Measurements from ENCODE around the gene MTMR6. TPM values are rescaled to one million over a fixed set of nuclear protein-coding genes. Genes with fewer than 3 reads are reported as not detected.

Gene MTMR6
- total RNA-seq, 2 donors from 2014 or later: 13.8 to 28.9 TPM

- H3K9me3 ChIP-seq: no peaks in the 10 kb centered on the region
- TF ChIP-seq, protein P1, sequence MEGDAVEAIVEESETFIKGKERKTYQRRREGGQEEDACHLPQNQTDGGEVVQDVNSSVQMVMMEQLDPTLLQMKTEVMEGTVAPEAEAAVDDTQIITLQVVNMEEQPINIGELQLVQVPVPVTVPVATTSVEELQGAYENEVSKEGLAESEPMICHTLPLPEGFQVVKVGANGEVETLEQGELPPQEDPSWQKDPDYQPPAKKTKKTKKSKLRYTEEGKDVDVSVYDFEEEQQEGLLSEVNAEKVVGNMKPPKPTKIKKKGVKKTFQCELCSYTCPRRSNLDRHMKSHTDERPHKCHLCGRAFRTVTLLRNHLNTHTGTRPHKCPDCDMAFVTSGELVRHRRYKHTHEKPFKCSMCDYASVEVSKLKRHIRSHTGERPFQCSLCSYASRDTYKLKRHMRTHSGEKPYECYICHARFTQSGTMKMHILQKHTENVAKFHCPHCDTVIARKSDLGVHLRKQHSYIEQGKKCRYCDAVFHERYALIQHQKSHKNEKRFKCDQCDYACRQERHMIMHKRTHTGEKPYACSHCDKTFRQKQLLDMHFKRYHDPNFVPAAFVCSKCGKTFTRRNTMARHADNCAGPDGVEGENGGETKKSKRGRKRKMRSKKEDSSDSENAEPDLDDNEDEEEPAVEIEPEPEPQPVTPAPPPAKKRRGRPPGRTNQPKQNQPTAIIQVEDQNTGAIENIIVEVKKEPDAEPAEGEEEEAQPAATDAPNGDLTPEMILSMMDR (IDR thresholded peaks at IDR 0.05): no peak
- H3K27me3 ChIP-seq (replicated peaks; ENCODE audit: insufficient read depth): no peaks in the 10 kb centered on the region
- no peak for ATAC-seq (ENCODE audit: insufficient number of reproducible peaks, low FRiP score, low read depth)
- no peak for DNase-seq (ENCODE audit: low spot score)
- H3K36me3 ChIP-seq: no peaks in the 10 kb centered on the region
- H3K4me1 ChIP-seq (ENCODE audit: control insufficient read depth in 1 of 2, low read depth in 2 of 2): no peaks in the 10 kb centered on the region
- no peak overlapping the region for H3K27ac ChIP-seq
- H3K4me3 ChIP-seq: no peak overlapping the region
These were observed 50.2 kb downstream of the MTMR6 start for GRCh38 chr13:25237083-25237482.

- Histone ChIP-seq H3K4me1 (ENCODE audit: control insufficient read depth in 1 of 2, low read depth in 2 of 2) (no peaks in the 10 kb centered on the region), H3K36me3 (no peaks in the 10 kb centered on the region), H3K27ac (no peak overlapping the region), H3K27me3 (replicated peaks; ENCODE audit: insufficient read depth) (no peaks in the 10 kb centered on the region), H3K4me3 (no peak overlapping the region), H3K9me3 (no peaks in the 10 kb centered on the region)
- ATAC-seq (ENCODE audit: insufficient number of reproducible peaks, low FRiP score, low read depth) (no peak), DNase-seq (ENCODE audit: low spot score) (no peak)
- TF ChIP-seq, protein P1 (IDR thresholded peaks at IDR 0.05): no peak
These were observed 53.4 kb downstream of the MTMR6 start for GRCh38 chr13:25233861-25234260.

GRCh38 chr13:25232937-25233515 lies 54.3 kb downstream of the MTMR6 start:
- Histone ChIP-seq H3K9me3 (no peaks in the 10 kb centered on the region), H3K27ac (no peak overlapping the region), H3K4me1 (ENCODE audit: control insufficient read depth in 1 of 2, low read depth in 2 of 2) (no peaks in the 10 kb centered on the region), H3K4me3 (no peak overlapping the region), H3K36me3 (no peaks in the 10 kb centered on the region), H3K27me3 (replicated peaks; ENCODE audit: insufficient read depth) (no peaks in the 10 kb centered on the region)
- TF ChIP-seq, protein P1 (IDR thresholded peaks at IDR 0.05): peak; percentile 43
- DNase-seq (ENCODE audit: low spot score): no peak
- no peak for ATAC-seq (ENCODE audit: insufficient number of reproducible peaks, low FRiP score, low read depth)

GRCh38 chr13:25231517-25231916 lies 55.8 kb downstream of the MTMR6 start:
- Histone ChIP-seq H3K36me3 (no peaks in the 10 kb centered on the region), H3K9me3 (no peaks in the 10 kb centered on the region), H3K27ac (no peak overlapping the region), H3K4me3 (no peak overlapping the region), H3K4me1 (ENCODE audit: control insufficient read depth in 1 of 2, low read depth in 2 of 2) (no peaks in the 10 kb centered on the region), H3K27me3 (replicated peaks; ENCODE audit: insufficient read depth) (no peaks in the 10 kb centered on the region)
- TF ChIP-seq, protein P1 (IDR thresholded peaks at IDR 0.05): no peak
- ATAC-seq (ENCODE audit: insufficient number of reproducible peaks, low FRiP score, low read depth) (no peak), DNase-seq (ENCODE audit: low spot score) (no peak)

- ATAC-seq (ENCODE audit: insufficient number of reproducible peaks, low FRiP score, low read depth) (no peak), DNase-seq (ENCODE audit: low spot score) (no peak)
- no peaks in the 10 kb centered on the region for H3K4me1 ChIP-seq (ENCODE audit: control insufficient read depth in 1 of 2, low read depth in 2 of 2)
- H3K9me3 ChIP-seq: no peaks in the 10 kb centered on the region
- H3K27me3 ChIP-seq (replicated peaks; ENCODE audit: insufficient read depth): no peaks in the 10 kb centered on the region
- H3K27ac ChIP-seq: no peak overlapping the region
- H3K36me3 ChIP-seq: no peaks in the 10 kb centered on the region
- TF ChIP-seq, protein P1 (IDR thresholded peaks at IDR 0.05): no peak
- H3K4me3 ChIP-seq: no peak overlapping the region
These were observed 59.6 kb downstream of the MTMR6 start for GRCh38 chr13:25227690-25228089.

Measured in thoracic aorta (tissue), 2 donors.